ENCODE data around the gene PPP2R1B. TPM values are rescaled to one million over a fixed set of nuclear protein-coding genes. Genes with fewer than 3 reads are reported as not detected.

PPP2R1B gene
- total RNA-seq, 4 donors from 2014 or later: 22.4 to 39.2 (median 25.3) TPM

GRCh38 chr11:111779118-111779517, 12.9 kb upstream of the PPP2R1B start:
- Histone ChIP-seq H3K27ac (no peak overlapping the region), H3K4me1 (peaks cover 12 to 13% of the 10 kb centered on the region in 2 donors), H3K4me3 (replicated peaks in 1 of 3) (no peak overlapping the region), H3K27me3 (no peaks in the 10 kb centered on the region), H3K9me3 (no peaks in the 10 kb centered on the region), H3K36me3 (no peaks in the 10 kb centered on the region)
- 65 to 76% methylated on average over 6 of the region's 6 CpGs for WGBS, 2 donors
- TF ChIP-seq POLR2A (IDR thresholded peaks at IDR 0.05) (no peak), CTCF (IDR thresholded peaks at IDR 0.05) (no peak)
- intact Hi-C loops (cut with DNase I): loop anchor here (5.0 kb wide), 1 partner anchor 177 kb away; the partner anchor contains the start of gene SIK2
- DNase-seq: no peak

GRCh38 chr11:111778047-111778558, 11.9 kb upstream of the PPP2R1B start:
- intact Hi-C loops (cut with DNase I): loop anchor here (5.0 kb wide), 1 partner anchor 176 kb away; the partner anchor contains the start of gene SIK2
- no peak overlapping the region for H3K4me3 ChIP-seq (replicated peaks in 1 of 3)
- no peaks in the 10 kb centered on the region for H3K27me3 ChIP-seq
- H3K27ac ChIP-seq: no peak overlapping the region
- TF ChIP-seq CTCF (IDR thresholded peaks at IDR 0.05) (no peak), POLR2A (IDR thresholded peaks at IDR 0.05) (no peak)
- H3K36me3 ChIP-seq: no peaks in the 10 kb centered on the region
- 81 to 84% methylated on average over 3 of the region's 3 CpGs for WGBS, 2 donors
- no peak for DNase-seq
- peaks cover 12 to 13% of the 10 kb centered on the region in 2 donors for H3K4me1 ChIP-seq
- no peaks in the 10 kb centered on the region for H3K9me3 ChIP-seq

GRCh38 chr11:111777094-111778046, 11.2 kb upstream of the PPP2R1B start:
- no peaks in the 10 kb centered on the region for H3K27me3 ChIP-seq
- H3K36me3 ChIP-seq: no peaks in the 10 kb centered on the region
- no peak for TF ChIP-seq POLR2A (IDR thresholded peaks at IDR 0.05)
- TF ChIP-seq CTCF (IDR thresholded peaks at IDR 0.05): peak; percentile 23 to 94 (median 77)
- H3K9me3 ChIP-seq: no peaks in the 10 kb centered on the region
- peak in 1 of 2 donors; percentile 11 for DNase-seq
- WGBS, 2 donors: 69 to 75% methylated on average over 4 of the region's 4 CpGs
- intact Hi-C loops (cut with DNase I): loop anchor here (5.0 kb wide), 1 partner anchor 175 kb away; the partner anchor contains the start of gene SIK2
- peak overlapping the region in 1 of 3 donors; percentile 27 for H3K27ac ChIP-seq
- no peak overlapping the region for H3K4me3 ChIP-seq (replicated peaks in 1 of 3)
- H3K4me1 ChIP-seq: peaks cover 12 to 13% of the 10 kb centered on the region in 2 donors

- no peak for TF ChIP-seq CTCF (IDR thresholded peaks at IDR 0.05)
- TF ChIP-seq POLR2A (IDR thresholded peaks at IDR 0.05): no peak
- Histone ChIP-seq H3K36me3 (no peaks in the 10 kb centered on the region), H3K4me1 (peaks cover 12 to 13% of the 10 kb centered on the region in 2 donors), H3K9me3 (no peaks in the 10 kb centered on the region), H3K4me3 (replicated peaks in 1 of 3) (no peak overlapping the region), H3K27ac (peak overlapping the region in 2 of 3 donors; percentile 4 to 27), H3K27me3 (no peaks in the 10 kb centered on the region)
- 88 to 91% methylated on average over 6 of the region's 6 CpGs for WGBS, 2 donors
- intact Hi-C loops (cut with DNase I): loop anchor here (5.0 kb wide), 1 partner anchor 174 kb away; the partner anchor contains the start of gene SIK2
- no peak for DNase-seq
These were observed 10.4 kb upstream of the PPP2R1B start for GRCh38 chr11:111776398-111777093.
